Activated naive CD8-positive, alpha-beta T cell treated with anti-CD3 and anti-CD28 coated beads for 36 hours (primary cell): ENCODE data around the gene SPDEF. TPM values are rescaled to one million over a fixed set of nuclear protein-coding genes. Genes with fewer than 3 reads are reported as not detected.

Experiments used
- DNase-seq: peaks from one replicate; pipeline ENCODE4 v3.0.0; 2021
- H3K27ac Mint-ChIP-seq: one replicate; pipeline ENCODE4 v1.8.0; 2022; ENCODE audit warnings: mild to moderate bottlenecking, moderate library complexity, mixed read lengths
- H3K27me3 Mint-ChIP-seq: one replicate; pipeline ENCODE4 v1.8.0; 2022; ENCODE audit warnings: mild to moderate bottlenecking, mixed read lengths
- H3K36me3 Mint-ChIP-seq: one replicate; pipeline ENCODE4 v1.8.0; 2021; ENCODE audit warnings: mild to moderate bottlenecking, mixed read lengths
- H3K4me1 Mint-ChIP-seq: one replicate; pipeline ENCODE4 v1.8.0; 2021; ENCODE audit warnings: mixed read lengths
- H3K4me3 Mint-ChIP-seq: one replicate; pipeline ENCODE4 v1.8.0; 2022; ENCODE audit warnings: mild to moderate bottlenecking, moderate library complexity, mixed read lengths
- H3K9me3 Mint-ChIP-seq: one replicate; pipeline ENCODE4 v1.8.0; 2022; ENCODE audit warnings: mixed read lengths
- total RNA-seq, 2 experiments: library from RNA; stranded (reverse); gene quantifications; one replicate each; pipeline ENCODE4 v1.2.3, GENCODE V29; 2021

Gene SPDEF
- total RNA-seq, 2 experiments from 2014 or later = not detected

- DNase-seq = no peak
- H3K27ac Mint-ChIP-seq = no peak overlapping the region
- H3K4me3 Mint-ChIP-seq = no peak overlapping the region
- no peaks in the 10 kb centered on the region for H3K4me1 Mint-ChIP-seq
- H3K27me3 Mint-ChIP-seq = no peaks in the 10 kb centered on the region
- H3K36me3 Mint-ChIP-seq = no peaks in the 10 kb centered on the region
- peaks cover 3% of the 10 kb centered on the region for H3K9me3 Mint-ChIP-seq
Observed at GRCh38 chr6:34560366-34561226, 4.5 kb upstream of the SPDEF start.

GRCh38 chr6:34559651-34560365 is 3.7 kb upstream of the SPDEF start:
- Mint-ChIP-seq H3K4me1 (peaks cover 4% of the 10 kb centered on the region), H3K4me3 (no peak overlapping the region), H3K9me3 (peaks cover 3% of the 10 kb centered on the region), H3K27ac (no peak overlapping the region), H3K36me3 (no peaks in the 10 kb centered on the region), H3K27me3 (no peaks in the 10 kb centered on the region)
- DNase-seq = no peak

GRCh38 chr6:34558172-34558714 is 2.1 kb upstream of the SPDEF start:
- Mint-ChIP-seq H3K27ac (no peak overlapping the region), H3K4me1 (peaks cover 9% of the 10 kb centered on the region), H3K36me3 (no peaks in the 10 kb centered on the region), H3K4me3 (no peak overlapping the region), H3K27me3 (no peaks in the 10 kb centered on the region), H3K9me3 (peaks cover 3% of the 10 kb centered on the region)
- no peak for DNase-seq

GRCh38 chr6:34557228-34557627 is 1.1 kb upstream of the SPDEF start:
- no peaks in the 10 kb centered on the region for H3K27me3 Mint-ChIP-seq
- H3K9me3 Mint-ChIP-seq = peaks cover 3% of the 10 kb centered on the region

GRCh38 chr6:34556493-34556892 is 364 bp upstream of the SPDEF start:
- no peak overlapping the region for H3K27ac Mint-ChIP-seq
- peaks cover 9% of the 10 kb centered on the region for H3K4me1 Mint-ChIP-seq
- no peaks in the 10 kb centered on the region for H3K27me3 Mint-ChIP-seq
- H3K4me3 Mint-ChIP-seq = no peak overlapping the region
- H3K36me3 Mint-ChIP-seq = no peaks in the 10 kb centered on the region
- no peak for DNase-seq
- H3K9me3 Mint-ChIP-seq = peaks cover 3% of the 10 kb centered on the region

More at GRCh38 chr6:34557228-34557627, 1.1 kb upstream of the SPDEF start:
- Mint-ChIP-seq H3K27ac (no peak overlapping the region), H3K4me1 (peaks cover 9% of the 10 kb centered on the region), H3K36me3 (no peaks in the 10 kb centered on the region), H3K4me3 (no peak overlapping the region)
- no peak for DNase-seq

- no peak overlapping the region for H3K27ac Mint-ChIP-seq
- no peaks in the 10 kb centered on the region for H3K36me3 Mint-ChIP-seq
- no peak for DNase-seq
- H3K27me3 Mint-ChIP-seq = peaks cover under 1% of the 10 kb centered on the region
- no peak overlapping the region for H3K4me3 Mint-ChIP-seq
- H3K4me1 Mint-ChIP-seq = peaks cover 9% of the 10 kb centered on the region
- peaks cover 3% of the 10 kb centered on the region for H3K9me3 Mint-ChIP-seq
Observed at GRCh38 chr6:34555328-34555727, 801 bp downstream of the SPDEF start.

- no peak overlapping the region for H3K4me3 Mint-ChIP-seq
- H3K9me3 Mint-ChIP-seq = peaks cover 3% of the 10 kb centered on the region
- H3K36me3 Mint-ChIP-seq = no peaks in the 10 kb centered on the region
- H3K4me1 Mint-ChIP-seq = peaks cover 9% of the 10 kb centered on the region
- no peak for DNase-seq
- peaks cover 4% of the 10 kb centered on the region for H3K27me3 Mint-ChIP-seq
- no peak overlapping the region for H3K27ac Mint-ChIP-seq
Observed at GRCh38 chr6:34555007-34555322, 1.2 kb downstream of the SPDEF start.

GRCh38 chr6:34554291-34555006 is 1.7 kb downstream of the SPDEF start:
- no peaks in the 10 kb centered on the region for H3K36me3 Mint-ChIP-seq
- no peak for DNase-seq
- H3K4me1 Mint-ChIP-seq = peaks cover 9% of the 10 kb centered on the region
- H3K4me3 Mint-ChIP-seq = no peak overlapping the region
- peaks cover 3% of the 10 kb centered on the region for H3K9me3 Mint-ChIP-seq
- H3K27me3 Mint-ChIP-seq = peaks cover 4% of the 10 kb centered on the region
- H3K27ac Mint-ChIP-seq = no peak overlapping the region

- peaks cover 3% of the 10 kb centered on the region for H3K9me3 Mint-ChIP-seq
- H3K27ac Mint-ChIP-seq = no peak overlapping the region
- peaks cover 4% of the 10 kb centered on the region for H3K27me3 Mint-ChIP-seq
- no peak for DNase-seq
- H3K4me3 Mint-ChIP-seq = no peak overlapping the region
- H3K4me1 Mint-ChIP-seq = peaks cover 9% of the 10 kb centered on the region
- no peaks in the 10 kb centered on the region for H3K36me3 Mint-ChIP-seq
Observed at GRCh38 chr6:34553750-34554149, 2.4 kb downstream of the SPDEF start.

- no peak overlapping the region for H3K27ac Mint-ChIP-seq
- H3K9me3 Mint-ChIP-seq = peaks cover under 1% of the 10 kb centered on the region
Observed at GRCh38 chr6:34553146-34553545, 3.0 kb downstream of the SPDEF start.

GRCh38 chr6:34552620-34553019 is 3.5 kb downstream of the SPDEF start:
- no peak for DNase-seq
- Mint-ChIP-seq H3K4me3 (no peak overlapping the region), H3K9me3 (no peaks in the 10 kb centered on the region), H3K36me3 (no peaks in the 10 kb centered on the region), H3K27ac (no peak overlapping the region), H3K27me3 (peaks cover 4% of the 10 kb centered on the region), H3K4me1 (peaks cover 9% of the 10 kb centered on the region)

More at GRCh38 chr6:34553146-34553545, 3.0 kb downstream of the SPDEF start:
- H3K4me3 Mint-ChIP-seq = no peak overlapping the region
- no peaks in the 10 kb centered on the region for H3K36me3 Mint-ChIP-seq
- peaks cover 9% of the 10 kb centered on the region for H3K4me1 Mint-ChIP-seq
- no peak for DNase-seq
- H3K27me3 Mint-ChIP-seq = peaks cover 4% of the 10 kb centered on the region

- no peak for DNase-seq
- Mint-ChIP-seq H3K4me3 (no peak overlapping the region), H3K36me3 (no peaks in the 10 kb centered on the region), H3K4me1 (peaks cover 9% of the 10 kb centered on the region), H3K27me3 (peaks cover 4% of the 10 kb centered on the region), H3K27ac (no peak overlapping the region), H3K9me3 (no peaks in the 10 kb centered on the region)
Observed at GRCh38 chr6:34551720-34552119, 4.4 kb downstream of the SPDEF start.

GRCh38 chr6:34549804-34550202 is 6.3 kb downstream of the SPDEF start:
- no peak overlapping the region for H3K27ac Mint-ChIP-seq
- H3K36me3 Mint-ChIP-seq = no peaks in the 10 kb centered on the region
- DNase-seq = no peak
- H3K9me3 Mint-ChIP-seq = no peaks in the 10 kb centered on the region
- peaks cover 4% of the 10 kb centered on the region for H3K4me1 Mint-ChIP-seq
- H3K4me3 Mint-ChIP-seq = no peak overlapping the region
- peaks cover 4% of the 10 kb centered on the region for H3K27me3 Mint-ChIP-seq

- Mint-ChIP-seq H3K4me3 (no peak overlapping the region), H3K27ac (no peak overlapping the region)
Observed at GRCh38 chr6:34549026-34549803, 6.9 kb downstream of the SPDEF start.

More at GRCh38 chr6:34549026-34549803, 6.9 kb downstream of the SPDEF start:
- Mint-ChIP-seq H3K27me3 (peaks cover 4% of the 10 kb centered on the region), H3K4me1 (peaks cover 4% of the 10 kb centered on the region), H3K9me3 (no peaks in the 10 kb centered on the region), H3K36me3 (no peaks in the 10 kb centered on the region)
- DNase-seq = no peak
